GM19463 (cell line): Measurements from ENCODE around the gene MEIS2.

Experiments
- ATAC-seq: cut with Tn5 transposase; IDR thresholded peaks from one replicate; pipeline ENCODE4 v1.9.1; 2021; ENCODE audit warnings: mild to moderate bottlenecking, moderate library complexity; ENCODE audit not compliant: unreplicated experiment

The MEIS2 gene

DNA sequence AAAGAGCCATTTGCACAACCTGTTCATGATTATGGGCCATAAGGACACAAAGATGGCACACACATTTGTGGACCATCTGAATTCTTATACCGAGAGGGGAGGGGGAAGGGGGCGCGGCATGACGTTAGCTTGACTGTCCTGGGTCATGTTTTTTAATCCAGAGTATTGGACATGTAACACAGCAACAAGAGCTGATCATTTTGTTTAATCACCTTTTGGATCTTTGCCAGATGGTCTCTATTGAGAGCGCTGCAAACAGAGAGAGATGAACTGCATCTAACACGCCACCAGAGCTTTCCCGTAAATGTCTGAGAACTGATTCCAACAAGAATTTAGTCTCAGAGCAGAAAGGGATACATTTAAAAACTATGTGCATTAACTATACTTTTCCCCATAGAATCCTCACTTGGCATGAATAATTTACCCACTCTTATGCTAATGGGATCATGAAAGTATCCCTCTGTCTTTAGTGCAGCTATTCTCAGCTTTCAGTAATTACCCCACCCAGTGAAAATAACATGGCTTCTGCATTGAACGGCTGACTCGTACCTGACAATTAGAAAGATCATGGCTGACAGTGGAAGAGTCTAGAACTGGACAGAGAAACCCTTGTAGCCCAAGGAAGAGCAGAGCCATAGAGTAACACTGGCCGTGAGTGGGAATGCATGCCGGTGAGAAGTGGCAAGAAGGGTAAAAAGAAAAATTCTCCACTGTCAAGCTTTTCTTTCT is 22.6 kb downstream of the MEIS2 start:
- no peak for ATAC-seq

GRCh38 chr15:37076543-37076942 is 23.8 kb downstream of the MEIS2 start:
- ATAC-seq, result no peak

- ATAC-seq, result no peak
These were observed 24.6 kb downstream of the MEIS2 start for GRCh38 chr15:37075777-37076176.

- ATAC-seq, result no peak
These were observed 28.2 kb downstream of the MEIS2 start for GRCh38 chr15:37072181-37072580.

GRCh38 chr15:37071134-37071533 is 29.2 kb downstream of the MEIS2 start:
- ATAC-seq, result no peak

DNA sequence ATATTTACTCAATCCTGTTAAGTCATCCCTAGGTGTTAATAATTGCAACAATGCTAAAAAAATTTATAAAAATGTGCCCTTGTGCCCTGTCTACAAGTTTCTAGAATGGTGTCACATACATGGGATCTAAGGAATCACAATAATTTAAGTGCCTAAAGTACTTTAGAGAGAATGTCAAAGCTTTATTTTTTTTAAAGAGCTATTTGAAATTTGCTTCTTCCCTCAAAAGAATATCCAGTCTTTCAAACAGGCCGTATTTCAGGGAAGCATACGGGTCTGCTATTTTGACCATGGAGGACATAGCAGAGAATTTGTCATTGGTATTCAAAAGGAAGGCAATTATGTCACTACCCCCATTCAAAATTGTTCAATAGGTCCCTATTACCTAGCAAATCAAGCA is 29.7 kb downstream of the MEIS2 start:
- ATAC-seq, result no peak

- ATAC-seq, result no peak
These were observed 38.4 kb downstream of the MEIS2 start for GRCh38 chr15:37061996-37062395.

GRCh38 chr15:37059086-37059485 is 41.3 kb downstream of the MEIS2 start:
- no peak for ATAC-seq

DNA sequence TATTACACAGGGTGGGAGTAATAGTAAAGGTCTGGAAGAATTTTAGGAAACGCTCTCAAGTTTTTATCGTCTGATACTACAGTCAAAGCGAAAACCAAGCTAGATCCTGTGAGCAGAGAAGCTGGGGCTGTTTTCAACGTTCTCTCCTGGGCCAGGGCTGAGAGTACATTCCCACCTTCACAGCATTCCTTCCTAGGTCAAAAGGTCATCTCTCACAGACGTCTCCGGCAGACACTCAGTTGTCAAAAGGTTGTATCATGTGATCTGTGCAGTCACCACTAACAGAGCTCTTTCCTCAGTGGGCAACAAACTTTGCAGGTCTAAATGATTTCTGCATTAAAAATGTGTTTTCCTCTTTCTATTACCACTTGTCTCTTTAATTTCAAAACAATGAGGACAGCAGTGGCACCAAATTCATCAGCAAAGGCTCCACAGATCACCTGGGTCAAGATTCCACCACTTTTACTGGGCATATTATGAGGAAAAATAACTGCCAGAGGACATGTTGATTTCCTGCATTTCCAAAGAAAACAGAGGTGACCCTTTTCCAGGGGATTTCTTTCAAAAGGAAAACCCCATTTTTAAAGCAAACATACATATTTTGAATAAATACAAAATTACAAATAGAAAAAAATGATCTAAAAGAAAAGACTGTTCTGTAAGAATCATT is 41.9 kb downstream of the MEIS2 start:
- no peak for ATAC-seq

- no peak for ATAC-seq
These were observed 42.5 kb downstream of the MEIS2 start for GRCh38 chr15:37057831-37058230.

DNA sequence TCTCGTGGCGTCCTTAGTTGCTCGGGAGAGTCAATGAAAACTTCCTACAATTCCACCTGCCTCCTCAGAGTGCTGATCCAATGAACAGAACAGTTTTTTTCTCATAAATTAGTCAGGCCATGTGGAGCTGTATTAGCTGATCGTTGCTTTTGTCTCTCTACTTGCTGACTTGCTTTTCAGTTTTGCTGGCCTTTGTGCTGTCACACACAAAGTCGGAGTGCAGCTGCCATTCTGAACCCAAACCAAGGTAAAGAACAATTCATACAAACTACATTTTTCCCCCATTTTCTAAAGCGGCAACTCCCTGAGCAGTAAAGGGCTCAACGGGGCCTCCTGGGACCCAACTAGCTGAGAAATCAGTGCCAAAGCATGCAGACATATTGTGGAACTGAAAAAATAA is 43.1 kb downstream of the MEIS2 start:
- ATAC-seq, result no peak

DNA sequence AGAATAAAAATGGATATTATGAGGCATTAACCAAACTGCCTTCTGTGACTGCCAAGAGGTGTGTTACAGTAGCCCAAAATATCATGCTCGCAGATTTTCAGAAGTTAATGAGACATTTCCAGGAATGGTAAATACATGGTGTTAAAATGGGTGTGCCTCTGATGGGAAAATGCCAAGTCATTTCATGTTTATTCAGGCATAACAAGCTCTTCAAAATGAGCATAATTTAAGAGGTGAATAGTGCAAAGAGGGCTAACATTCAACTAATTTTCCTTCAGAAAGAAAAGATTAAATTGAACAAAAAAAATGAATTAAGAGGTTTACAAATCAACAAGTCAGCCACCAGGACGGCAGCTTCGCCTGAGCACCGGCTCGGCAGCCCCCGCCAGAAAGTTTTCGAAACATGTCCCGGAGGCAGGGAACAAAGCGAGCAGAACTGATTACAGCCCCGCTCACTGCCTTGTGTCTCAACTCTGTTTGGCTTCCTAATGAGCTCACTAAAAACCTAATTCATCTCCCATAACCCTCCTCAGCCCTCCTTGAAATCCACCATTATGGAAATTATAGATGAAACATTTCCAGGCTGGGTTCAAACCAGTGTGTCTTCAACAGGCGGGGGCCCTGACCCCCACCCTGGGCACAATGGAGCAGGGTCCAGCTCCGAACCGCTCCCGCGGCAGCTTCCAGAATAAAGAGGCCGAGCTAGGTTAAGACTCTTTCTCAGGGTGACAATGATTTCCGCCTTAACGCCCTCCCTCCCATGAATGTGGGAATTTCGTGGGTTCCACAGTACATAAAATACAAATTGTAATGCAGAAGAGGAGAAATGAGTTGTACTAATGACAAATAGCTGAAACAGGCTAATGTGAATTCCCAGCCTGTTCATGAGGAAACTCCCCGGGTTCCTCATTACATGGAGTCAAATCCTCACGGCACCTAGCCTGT is 43.9 kb downstream of the MEIS2 start:
- no peak for ATAC-seq

GRCh38 chr15:37055481-37055880 is 44.9 kb downstream of the MEIS2 start:
- ATAC-seq, result no peak

GRCh38 chr15:37054336-37054735 is 46.0 kb downstream of the MEIS2 start:
- no peak for ATAC-seq

DNA sequence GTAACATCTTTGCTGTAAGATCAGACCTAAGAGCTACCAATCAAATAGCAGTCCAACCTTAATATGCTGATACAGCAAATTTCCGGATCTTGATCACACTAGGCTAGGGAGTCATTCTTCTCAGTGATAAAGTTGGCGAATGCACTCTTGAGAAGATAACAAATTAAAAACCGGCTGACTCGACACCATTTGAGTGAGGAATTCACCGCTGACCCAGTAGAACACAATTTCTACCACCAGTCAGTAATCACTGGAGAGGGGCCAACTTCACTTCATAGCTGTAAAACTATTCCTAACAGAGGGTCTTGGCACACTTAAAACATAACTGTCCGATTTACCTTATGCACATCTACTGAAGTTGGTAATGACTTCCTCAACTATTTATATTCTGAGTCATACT is 47.2 kb downstream of the MEIS2 start:
- ATAC-seq, result no peak

DNA sequence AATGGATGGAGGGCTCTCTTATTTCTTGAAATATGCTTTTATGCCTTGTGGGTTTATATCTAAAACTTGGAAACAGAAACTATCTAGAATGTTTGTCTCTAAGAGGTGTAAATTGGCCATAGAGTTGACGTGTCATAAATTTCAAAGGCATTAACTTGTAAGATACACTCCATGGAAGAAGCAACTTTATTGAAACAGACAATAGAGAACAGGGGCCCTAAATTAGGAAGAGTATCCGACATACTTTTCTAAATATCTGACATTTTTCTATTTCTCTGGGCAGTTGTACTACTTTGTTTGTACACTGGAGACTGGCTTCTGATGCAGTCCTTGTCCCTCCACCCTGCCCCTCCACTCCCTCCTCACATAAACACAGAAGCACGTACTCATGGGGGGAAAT is 50.0 kb downstream of the MEIS2 start:
- no peak for ATAC-seq

GRCh38 chr15:37046876-37047614 is 53.3 kb downstream of the MEIS2 start:
- ATAC-seq, result no peak

DNA sequence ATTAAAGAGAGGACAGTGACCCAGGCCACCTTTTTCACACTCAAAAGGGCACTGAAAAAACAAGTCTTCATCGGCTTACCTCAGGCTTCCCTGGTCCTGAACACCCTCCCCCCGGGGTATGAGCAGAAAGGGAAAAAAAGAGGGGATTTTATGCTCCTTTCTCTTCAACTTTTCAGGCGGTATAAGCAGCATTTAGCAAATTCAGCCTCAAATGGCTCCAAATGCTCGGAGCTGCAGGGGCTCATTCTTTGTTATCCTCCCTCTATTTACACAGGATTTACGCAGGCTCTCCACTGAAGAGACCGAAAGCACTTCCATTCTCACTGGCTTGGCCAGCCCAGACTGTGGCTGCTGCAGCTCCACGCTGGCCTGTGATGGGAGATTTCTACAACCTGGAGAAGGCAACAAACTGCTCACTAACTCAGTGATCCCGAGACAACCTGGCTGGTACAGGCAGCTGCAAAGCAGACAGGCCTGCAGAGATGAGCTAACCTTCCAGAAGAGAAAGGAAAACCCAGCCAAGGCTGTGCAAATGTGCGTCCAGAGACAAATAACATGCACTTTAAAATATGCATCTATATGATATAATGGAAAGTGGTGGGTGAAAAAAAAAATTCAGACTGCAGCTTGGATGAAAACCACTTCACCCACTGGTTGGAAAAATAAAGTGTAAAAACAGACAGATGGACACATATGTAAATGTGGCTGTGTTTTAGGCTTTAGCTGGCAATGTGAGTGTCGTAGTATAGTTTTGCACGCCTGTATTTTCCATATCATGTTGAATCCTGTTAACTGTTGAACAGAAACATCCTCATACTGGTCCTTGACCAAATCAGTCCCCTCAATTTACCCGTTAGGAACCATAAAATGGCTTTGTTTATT is 54.2 kb downstream of the MEIS2 start:
- no peak for ATAC-seq

DNA sequence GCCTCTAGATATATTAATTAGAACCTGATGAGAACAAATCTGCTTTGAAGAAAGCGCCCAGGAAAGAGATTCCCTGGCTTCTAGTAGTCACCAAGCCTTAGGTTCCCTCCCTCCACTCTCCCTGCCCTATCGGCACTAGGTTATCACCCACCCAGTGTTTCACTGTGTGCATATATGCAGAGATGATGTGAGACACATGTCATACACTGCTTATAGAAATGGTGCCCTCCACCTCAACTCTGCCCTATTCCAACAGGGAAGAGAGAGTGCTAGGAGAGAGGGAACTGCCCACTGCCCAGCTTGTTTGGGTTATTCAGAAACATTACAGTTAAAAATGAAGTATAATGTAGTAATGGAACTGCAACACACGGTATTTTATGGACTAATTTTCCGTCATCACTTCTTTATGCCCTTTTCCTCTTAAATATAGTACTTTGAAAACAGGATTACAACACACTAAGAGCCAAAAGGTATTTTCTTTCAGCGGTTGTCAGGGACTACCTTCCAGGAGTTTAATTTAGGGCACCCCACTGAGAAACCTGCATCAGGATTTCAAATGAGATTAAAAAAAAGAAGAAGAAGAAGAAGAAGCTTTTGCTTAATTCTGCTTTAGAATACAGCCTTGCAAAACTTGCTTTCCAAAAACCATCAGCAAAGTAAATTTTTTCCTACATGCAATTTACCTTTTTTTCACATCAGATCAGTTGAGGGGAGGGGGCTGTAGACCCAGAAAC is 55.3 kb downstream of the MEIS2 start:
- no peak for ATAC-seq
